ENCODE results near the gene PTPRN. TPM values are rescaled to one million over a fixed set of nuclear protein-coding genes. Genes with fewer than 3 reads are reported as not detected.

The PTPRN gene
- total and polyA plus RNA-seq, 4 donors: 0.11 to 2.6 (median 0.22) TPM

GRCh38 chr2:219285373-219285735 lies 23.8 kb downstream of the PTPRN start:
- H3K9me3 ChIP-seq (ENCODE audit: control insufficient read depth in 4 of 4, insufficient read depth in 3 of 4, low read length in 3 of 4): no peaks in the 10 kb centered on the region
- H3K4me1 ChIP-seq (ENCODE audit: control insufficient read depth in 5 of 5, insufficient read depth in 5 of 5, low read length in 5 of 5): peaks cover 0 to 10% (median 0%) of the 10 kb centered on the region in 5 donors
- 95 to 96% methylated on average over 12 of the region's 12 CpGs for whole genome bisulfite sequencing, 2 donors
- ATAC-seq (ENCODE audit: insufficient read depth, low FRiP score) (no peak), DNase-seq (no peak)
- TF ChIP-seq CTCF (IDR thresholded peaks at IDR 0.05; ENCODE audit: control extremely low read depth, extremely low read depth): no peak
- H3K27ac ChIP-seq (ENCODE audit: low read depth in 1 of 2, low read length in 1 of 2): no peak overlapping the region
- peaks cover 5 to 41% (median 26%) of the 10 kb centered on the region in 4 donors for H3K36me3 ChIP-seq (ENCODE audit: control insufficient read depth in 4 of 4, insufficient read depth in 4 of 4, low read length in 4 of 4)
- no peaks in the 10 kb centered on the region for H3K27me3 ChIP-seq (ENCODE audit: control insufficient read depth in 3 of 3, insufficient read depth in 3 of 3, low read length in 2 of 3)
- H3K9ac ChIP-seq (ENCODE audit: insufficient read depth in 1 of 2, low read length in 2 of 2): no peak overlapping the region
- no peak overlapping the region for H3K4me3 ChIP-seq

- Histone ChIP-seq H3K27ac (ENCODE audit: low read depth in 1 of 2, low read length in 1 of 2) (no peak overlapping the region), H3K27me3 (ENCODE audit: control insufficient read depth in 3 of 3, insufficient read depth in 3 of 3, low read length in 2 of 3) (no peaks in the 10 kb centered on the region), H3K4me3 (no peak overlapping the region), H3K9me3 (ENCODE audit: control insufficient read depth in 4 of 4, insufficient read depth in 3 of 4, low read length in 3 of 4) (no peaks in the 10 kb centered on the region), H3K4me1 (ENCODE audit: control insufficient read depth in 5 of 5, insufficient read depth in 5 of 5, low read length in 5 of 5) (peaks cover 0 to 12% (median 4%) of the 10 kb centered on the region in 5 donors), H3K9ac (ENCODE audit: insufficient read depth in 1 of 2, low read length in 2 of 2) (no peak overlapping the region), H3K36me3 (ENCODE audit: control insufficient read depth in 4 of 4, insufficient read depth in 4 of 4, low read length in 4 of 4) (peaks cover 5 to 41% (median 26%) of the 10 kb centered on the region in 4 donors)
- no peak for DNase-seq
- no peak for ATAC-seq (ENCODE audit: insufficient read depth, low FRiP score)
- WGBS, 2 donors: 94 to 98% methylated on average over 16 of the region's 16 CpGs
- TF ChIP-seq CTCF (IDR thresholded peaks at IDR 0.05; ENCODE audit: control extremely low read depth, extremely low read depth): no peak
Observed at GRCh38 chr2:219284501-219285372, 24.5 kb downstream of the PTPRN start.

GRCh38 chr2:219282943-219283581 lies 26.1 kb downstream of the PTPRN start:
- Histone ChIP-seq H3K4me1 (ENCODE audit: control insufficient read depth in 5 of 5, insufficient read depth in 5 of 5, low read length in 5 of 5) (peaks cover 4 to 16% (median 7%) of the 10 kb centered on the region in 5 donors), H3K27ac (ENCODE audit: low read depth in 1 of 2, low read length in 1 of 2) (no peak overlapping the region), H3K36me3 (ENCODE audit: control insufficient read depth in 4 of 4, insufficient read depth in 4 of 4, low read length in 4 of 4) (peaks cover 5 to 41% (median 26%) of the 10 kb centered on the region in 4 donors), H3K9ac (ENCODE audit: insufficient read depth in 1 of 2, low read length in 2 of 2) (no peak overlapping the region), H3K4me3 (no peak overlapping the region), H3K27me3 (ENCODE audit: control insufficient read depth in 3 of 3, insufficient read depth in 3 of 3, low read length in 2 of 3) (no peaks in the 10 kb centered on the region), H3K9me3 (ENCODE audit: control insufficient read depth in 4 of 4, insufficient read depth in 3 of 4, low read length in 3 of 4) (no peaks in the 10 kb centered on the region)
- WGBS, 2 donors: 92 to 94% methylated on average over 17 of the region's 17 CpGs
- ATAC-seq (ENCODE audit: insufficient read depth, low FRiP score) (no peak), DNase-seq (no peak)
- TF ChIP-seq CTCF (IDR thresholded peaks at IDR 0.05; ENCODE audit: control extremely low read depth, extremely low read depth): no peak
